Left lung (tissue), 10 donors: Measurements from ENCODE around the gene FABP6. TPM values are rescaled to one million over a fixed set of nuclear protein-coding genes. Genes with fewer than 3 reads are reported as not detected.

Experiments
- ATAC-seq: fragments of 200-7000 bp; cut with Tn5 transposase; one replicate; pipeline ENCODE4 v1.9.1; 2020; ENCODE audit warnings: moderate library complexity
- DNase-seq, 4 donors: peaks; one replicate each; pipeline ENCODE4 v3.0.0-alpha.2; 2013 to 2020
- H3K27ac ChIP-seq, 2 donors: fragments of 200-600 bp; sonication (generic) in 1 of 2; one replicate each; pipeline versions ENCODE4 v1.5.0 to v1.8.0; 2020 to 2021
- H3K27me3 ChIP-seq, 2 donors: fragments of 200-600 bp; sonication (generic) in 1 of 2; one replicate each; pipeline versions ENCODE4 v1.5.0 to v1.8.0; 2020 to 2021
- H3K36me3 ChIP-seq, 2 donors: fragments of 200-600 bp; sonication (generic) in 1 of 2; one replicate each; pipeline versions ENCODE4 v1.5.0 to v1.8.0; 2020 to 2021
- H3K4me1 ChIP-seq, 2 donors: fragments of 200-600 bp; one replicate each; pipeline ENCODE4 v1.8.0; 2021
- H3K4me3 ChIP-seq, 2 donors: fragments of 200-600 bp; sonication (generic) in 1 of 2; one replicate each; pipeline versions ENCODE4 v1.5.0 to v1.8.0; 2020 to 2021; ENCODE audit warnings: mild to moderate bottlenecking in 1 of 2
- H3K9me3 ChIP-seq, 2 donors: fragments of 200-600 bp; sonication (generic) in 1 of 2; one replicate each; pipeline versions ENCODE4 v1.5.0 to v1.8.0; 2020 to 2021
- intact Hi-C, 2 donors: fragments of 100-400 bp; cut with DNase I; formaldehyde crosslinking; loops; one replicate each; pipeline versions ENCODE4 v1.11.2 to v1.14.2; 2022
- polyA plus RNA-seq, 6 donors: library from polyadenylated mRNA; unstranded; fragments of 120-200 nt; gene quantifications; one replicate each; pipeline ENCODE4 v1.2.1, GENCODE V29; 2013; ENCODE audit not compliant: insufficient read length in 6 of 6
- total RNA-seq, 2 donors: library from RNA; stranded (reverse); fragmentation: NEBNext Ultra II Directional; extraction: Animal tissue kit (Norgen Biotek cat#: 25700); gene quantifications; one replicate each; pipeline ENCODE4 v1.2.1, GENCODE V29; 2021
- TF ChIP-seq, protein P1 (sequence below), 2 donors: fragments of 200-600 bp; sonication (generic) in 1 of 2; IDR thresholded peaks; one replicate each; pipeline versions ENCODE4 v1.5.0 to v1.8.0; 2021; ENCODE audit warnings: antibody characterized with exemption in 2 of 2
- donor health status: DM: no; HTN: yes; CAD: no.
- donor health status: DM: no; HTN: no; CAD: no.

FABP6 gene
- total and polyA plus RNA-seq, 8 donors = 1.1 to 7.3 (median 3.5) TPM; not detected in 1

DNA sequence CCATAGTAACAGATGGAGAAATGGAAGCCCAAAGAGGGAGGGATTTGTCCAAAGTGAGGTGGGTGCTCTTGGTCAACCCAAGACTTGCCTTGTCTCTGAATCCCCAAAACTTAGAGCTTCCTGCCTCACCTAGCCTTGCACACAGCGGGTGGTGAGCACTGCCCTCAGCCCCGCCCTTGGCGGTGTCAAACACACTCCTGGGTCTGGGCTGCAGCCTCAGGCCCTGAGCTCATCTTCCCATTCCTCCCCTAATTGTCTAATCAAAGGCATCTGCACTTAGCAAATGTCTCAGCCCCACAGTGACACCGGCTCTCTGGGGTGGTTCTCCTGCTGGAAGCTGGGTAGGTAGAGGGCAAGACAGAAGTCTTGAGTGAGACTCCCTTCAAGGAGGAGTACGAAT is 20.9 kb downstream of the FABP6 start:
- Histone ChIP-seq H3K4me1 (no peaks in the 10 kb centered on the region), H3K27ac (no peak overlapping the region), H3K4me3 (no peak overlapping the region), H3K36me3 (peaks cover 0 to 35% of the 10 kb centered on the region in 2 donors), H3K27me3 (no peaks in the 10 kb centered on the region), H3K9me3 (no peaks in the 10 kb centered on the region)
- ATAC-seq (no peak), DNase-seq (no peak)
- TF ChIP-seq, protein P1, sequence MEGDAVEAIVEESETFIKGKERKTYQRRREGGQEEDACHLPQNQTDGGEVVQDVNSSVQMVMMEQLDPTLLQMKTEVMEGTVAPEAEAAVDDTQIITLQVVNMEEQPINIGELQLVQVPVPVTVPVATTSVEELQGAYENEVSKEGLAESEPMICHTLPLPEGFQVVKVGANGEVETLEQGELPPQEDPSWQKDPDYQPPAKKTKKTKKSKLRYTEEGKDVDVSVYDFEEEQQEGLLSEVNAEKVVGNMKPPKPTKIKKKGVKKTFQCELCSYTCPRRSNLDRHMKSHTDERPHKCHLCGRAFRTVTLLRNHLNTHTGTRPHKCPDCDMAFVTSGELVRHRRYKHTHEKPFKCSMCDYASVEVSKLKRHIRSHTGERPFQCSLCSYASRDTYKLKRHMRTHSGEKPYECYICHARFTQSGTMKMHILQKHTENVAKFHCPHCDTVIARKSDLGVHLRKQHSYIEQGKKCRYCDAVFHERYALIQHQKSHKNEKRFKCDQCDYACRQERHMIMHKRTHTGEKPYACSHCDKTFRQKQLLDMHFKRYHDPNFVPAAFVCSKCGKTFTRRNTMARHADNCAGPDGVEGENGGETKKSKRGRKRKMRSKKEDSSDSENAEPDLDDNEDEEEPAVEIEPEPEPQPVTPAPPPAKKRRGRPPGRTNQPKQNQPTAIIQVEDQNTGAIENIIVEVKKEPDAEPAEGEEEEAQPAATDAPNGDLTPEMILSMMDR (IDR thresholded peaks at IDR 0.05) = no peak
- intact Hi-C loops = no loop called here

DNA sequence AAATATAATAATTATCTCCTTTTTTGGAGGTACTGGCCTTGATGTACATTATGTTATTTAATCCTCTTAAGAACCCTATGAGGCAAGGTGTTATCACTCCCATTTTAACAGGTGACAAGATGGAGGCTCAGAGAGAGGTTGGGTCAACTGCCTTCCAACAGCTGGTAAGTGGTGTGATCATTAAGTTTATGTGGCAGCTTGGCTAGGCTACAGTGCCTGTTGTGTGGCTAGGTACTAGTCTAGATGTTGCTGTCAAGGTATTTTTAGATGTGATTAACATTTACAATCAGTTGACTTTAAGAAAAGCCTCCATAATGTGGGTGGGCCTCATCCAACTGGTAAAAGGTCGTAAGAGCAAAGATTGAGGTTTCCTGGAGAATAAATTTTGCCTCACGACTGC is 21.5 kb downstream of the FABP6 start:
- Histone ChIP-seq H3K36me3 (peaks cover 0 to 41% of the 10 kb centered on the region in 2 donors), H3K4me1 (no peaks in the 10 kb centered on the region), H3K27ac (no peak overlapping the region), H3K27me3 (no peaks in the 10 kb centered on the region), H3K4me3 (no peak overlapping the region), H3K9me3 (no peaks in the 10 kb centered on the region)
- intact Hi-C loops = no loop called here
- ATAC-seq (no peak), DNase-seq (no peak)
- TF ChIP-seq, protein P1 (IDR thresholded peaks at IDR 0.05) = no peak

DNA sequence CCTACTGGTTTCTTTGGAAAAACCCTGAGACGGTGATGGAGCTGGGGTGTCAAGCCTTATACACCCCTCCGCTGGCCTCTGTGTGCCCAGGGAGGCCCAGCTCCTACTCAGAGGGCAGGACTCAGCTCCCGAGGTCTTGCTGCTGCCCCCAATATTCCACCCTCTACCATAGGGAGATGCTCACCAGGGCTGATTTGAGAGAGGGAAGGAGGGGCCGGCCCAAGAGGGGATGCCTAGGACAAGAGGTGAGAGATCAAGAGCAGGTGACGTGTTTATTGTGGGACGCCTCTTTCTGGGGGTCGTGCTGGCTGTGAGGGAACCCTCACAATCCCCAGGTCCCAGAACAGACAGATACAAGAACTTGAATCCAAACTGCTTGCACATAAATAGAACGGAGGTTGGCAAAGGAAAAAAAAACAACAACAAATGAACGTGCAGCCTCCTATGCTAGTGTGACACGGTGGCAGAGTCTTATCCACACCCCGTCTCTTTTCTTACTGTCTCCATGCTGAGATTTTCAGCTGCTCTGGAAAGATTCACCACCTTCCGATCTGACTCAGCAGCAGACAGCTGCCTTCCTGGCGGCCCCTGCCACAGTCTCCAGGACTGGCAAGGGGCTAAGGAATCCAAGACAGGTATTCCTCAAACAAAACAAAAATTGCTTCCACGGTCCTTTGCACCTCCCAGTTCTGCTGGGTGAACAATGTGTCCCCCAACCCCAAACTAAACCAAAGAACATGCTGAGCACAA is 22.3 kb downstream of the FABP6 start:
- Histone ChIP-seq H3K36me3 (peaks cover 0 to 47% of the 10 kb centered on the region in 2 donors), H3K27me3 (no peaks in the 10 kb centered on the region), H3K4me3 (no peak overlapping the region), H3K9me3 (no peaks in the 10 kb centered on the region), H3K4me1 (no peaks in the 10 kb centered on the region), H3K27ac (no peak overlapping the region)
- ATAC-seq (no peak), DNase-seq (peak in 1 of 4 donors; percentile 36)
- TF ChIP-seq, protein P1 (IDR thresholded peaks at IDR 0.05) = no peak
- intact Hi-C loops = no loop called here

DNA sequence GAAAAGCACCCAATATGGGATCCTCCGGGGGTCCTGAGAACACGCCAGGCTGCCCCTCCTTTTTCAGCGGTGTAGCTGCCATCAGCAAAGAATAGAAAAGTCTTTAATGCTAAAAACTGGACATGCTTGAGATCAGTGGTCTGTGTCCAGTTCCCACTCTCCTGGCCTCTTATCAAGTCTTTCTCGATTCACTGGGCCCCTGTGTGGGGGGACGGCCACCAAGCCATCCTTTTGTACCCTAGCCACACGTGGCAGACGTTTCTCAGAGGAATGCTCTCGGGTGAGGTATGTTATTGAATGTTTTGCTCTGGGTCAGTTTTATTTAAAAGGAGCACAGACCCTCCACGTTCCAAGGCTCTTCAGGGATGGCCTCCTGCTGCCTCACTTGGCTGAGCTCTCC is 23.6 kb downstream of the FABP6 start:
- H3K4me1 ChIP-seq = no peaks in the 10 kb centered on the region
- no peak overlapping the region for H3K4me3 ChIP-seq
- ATAC-seq = no peak
- H3K9me3 ChIP-seq = no peaks in the 10 kb centered on the region
- peaks cover 0 to 52% of the 10 kb centered on the region in 2 donors for H3K36me3 ChIP-seq
- TF ChIP-seq, protein P1 (IDR thresholded peaks at IDR 0.05) = no peak
- no peak overlapping the region for H3K27ac ChIP-seq
- H3K27me3 ChIP-seq = no peaks in the 10 kb centered on the region
- intact Hi-C loops = no loop called here
- no peak for DNase-seq

DNA sequence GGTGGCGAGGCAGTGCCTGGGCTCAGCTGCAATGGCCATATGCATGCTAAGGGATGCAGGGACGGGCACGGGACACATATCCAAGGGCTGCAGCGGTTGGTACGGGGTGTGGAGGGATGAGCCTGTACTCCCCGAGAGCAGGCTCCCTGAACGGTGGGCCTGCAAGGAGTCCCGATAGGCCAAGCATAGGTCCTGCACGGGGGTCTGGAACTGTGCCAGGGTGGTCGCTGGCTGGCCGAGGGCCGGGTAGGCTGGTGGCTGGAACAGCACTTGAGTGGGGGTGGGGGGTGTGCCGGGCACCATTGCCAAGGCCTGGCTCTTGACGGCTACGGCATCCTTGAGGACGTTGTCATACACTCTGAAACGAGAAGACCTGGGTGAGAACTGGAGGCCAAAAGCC is 24.1 kb downstream of the FABP6 start:
- Histone ChIP-seq H3K27ac (no peak overlapping the region), H3K4me1 (no peaks in the 10 kb centered on the region), H3K36me3 (peaks cover 0 to 53% of the 10 kb centered on the region in 2 donors), H3K27me3 (no peaks in the 10 kb centered on the region), H3K4me3 (no peak overlapping the region), H3K9me3 (no peaks in the 10 kb centered on the region)
- intact Hi-C loops = no loop called here
- TF ChIP-seq, protein P1 (IDR thresholded peaks at IDR 0.05) = no peak
- no peak for ATAC-seq
- DNase-seq = peak in 1 of 4 donors; percentile 66
